Lower leg skin (tissue), 4 donors: Measurements from ENCODE around the gene RIIAD1. TPM values are rescaled to one million over a fixed set of nuclear protein-coding genes. Genes with fewer than 3 reads are reported as not detected.

ENCODE experiments used
- DNase-seq, 2 donors: peaks; one replicate each; pipeline ENCODE4 v3.0.0-alpha.2; 2019; ENCODE audit warnings: low spot score in 2 of 2
- H3K4me3 ChIP-seq: fragments of 200-600 bp; sonication (generic); 2 replicates; pipeline ENCODE4 v1.5.1; 2017; ENCODE audit warnings: mild to moderate bottlenecking, low read depth; ENCODE audit not compliant: poor library complexity, severe bottlenecking
- CTCF ChIP-seq, 3 donors: fragments of 450-650 bp; IDR thresholded peaks; one replicate each; pipeline ENCODE4 v1.5.1; 2016; ENCODE audit warnings: antibody characterized with exemption in 3 of 3, mild to moderate bottlenecking in 3 of 3, moderate library complexity in 2 of 3
- POLR2A ChIP-seq, 2 donors: fragments of 450-650 bp; IDR thresholded peaks; one replicate each; pipeline ENCODE4 v1.6.1; 2016 to 2017; ENCODE audit warnings: antibody characterized with exemption in 2 of 2, mild to moderate bottlenecking in 1 of 2, moderate library complexity in 1 of 2
- WGBS, 2 donors: methylation state at CpG; one replicate each; pipeline ENCODE4 v1.1.5; 2018; 5-methylcytosine and 5-hydroxymethylcytosine counted together
- intact Hi-C: fragments of 100-400 bp; cut with DNase I; formaldehyde crosslinking; loops from one replicate; pipeline ENCODE4 v1.15.0; 2023; ENCODE audit warnings: low total_unique reads
- total RNA-seq, 4 donors: library from RNA; depleted of rRNA; stranded (reverse); fragments of >200 nt; gene quantifications; one replicate each; pipeline ENCODE4 v1.1.0, GENCODE V29; 2016

The RIIAD1 gene
- total RNA-seq, 4 donors from 2014 or later, result not detected

DNA sequence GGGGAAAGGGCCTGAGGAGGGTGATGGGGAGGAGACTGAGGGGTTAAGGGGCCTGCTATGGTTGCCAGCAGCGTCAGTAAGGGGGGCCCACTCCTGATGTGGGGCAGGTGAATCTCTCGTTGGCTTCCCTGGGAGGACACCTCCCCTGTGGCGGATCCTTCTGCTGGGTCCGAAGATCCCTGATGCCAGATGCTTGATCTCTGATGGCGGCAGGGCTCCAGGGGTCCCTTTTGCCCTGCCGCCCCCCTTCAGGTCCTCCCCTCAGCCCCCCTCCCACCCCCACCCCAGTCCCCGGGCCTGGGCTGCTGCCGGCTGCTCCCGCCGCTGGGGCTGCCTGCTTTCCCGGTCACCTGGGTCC is 4.9 kb upstream of the RIIAD1 start:
- H3K4me3 ChIP-seq, result no peak overlapping the region
- TF ChIP-seq POLR2A (IDR thresholded peaks at IDR 0.05) (no peak), CTCF (IDR thresholded peaks at IDR 0.05) (no peak)
- 10 to 18% methylated on average over 5 to 8 of the region's 11 CpGs for whole genome bisulfite sequencing, 2 donors
- DNase-seq, result no peak
- intact Hi-C loops, result no loop called here

GRCh38 chr1:151716771-151717631 is 4.3 kb upstream of the RIIAD1 start, which contains the start of gene CELF3:
Gene CELF3 (minus strand): TSS chr1:151716803. CDS start chr1:151716020, 783 bp downstream.
- no peak within 1 kb of the TSS for H3K4me3 ChIP-seq
- 12 to 13% methylated on average over 27 of the region's 27 CpGs for WGBS, 2 donors
- DNase-seq, result no peak
- TF ChIP-seq POLR2A (IDR thresholded peaks at IDR 0.05) (no peak), CTCF (IDR thresholded peaks at IDR 0.05) (no peak)
- intact Hi-C loops, result no loop called here

DNA sequence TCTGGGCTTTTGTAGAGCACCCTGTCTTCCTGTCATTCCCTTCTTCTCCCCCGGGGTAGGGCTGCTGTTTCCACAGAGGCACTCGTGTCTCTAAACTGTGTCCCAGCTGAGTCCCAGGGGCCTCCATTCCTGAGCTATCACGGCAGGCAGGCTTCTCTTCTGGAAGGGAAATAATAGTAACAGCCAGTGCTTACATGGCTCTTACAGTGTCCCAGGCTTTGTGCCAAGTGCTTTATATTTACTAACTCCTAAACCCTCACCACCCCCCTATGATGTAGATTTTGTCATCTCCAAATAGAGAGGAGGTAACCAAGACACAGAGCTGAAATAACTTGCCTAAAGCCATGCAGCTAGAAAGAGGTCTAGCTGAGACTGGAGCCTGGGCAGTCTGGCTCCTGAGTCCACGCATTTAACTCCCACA is 3.3 kb upstream of the RIIAD1 start:
- H3K4me3 ChIP-seq, result no peak overlapping the region
- TF ChIP-seq CTCF (IDR thresholded peaks at IDR 0.05) (no peak), POLR2A (IDR thresholded peaks at IDR 0.05) (no peak)

DNA sequence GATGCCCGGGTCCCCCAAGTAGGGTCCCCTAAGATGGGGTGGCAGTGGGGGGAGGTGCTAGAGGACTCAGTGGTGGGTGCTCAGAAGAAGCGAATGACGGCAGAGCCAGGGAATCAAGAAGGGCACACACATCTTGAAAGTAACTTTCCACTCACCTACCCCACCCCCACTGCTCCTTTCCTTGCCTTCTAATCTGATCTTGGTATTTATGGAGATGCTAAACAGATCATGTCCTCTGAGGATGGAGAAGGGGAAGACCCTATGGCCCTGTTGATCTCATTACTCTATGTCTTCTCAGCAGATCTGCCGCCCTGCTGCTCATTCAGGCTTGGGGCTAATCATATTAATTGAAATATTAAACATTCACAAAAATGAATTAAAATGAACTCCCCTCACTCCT is 2.7 kb upstream of the RIIAD1 start:
- no peak for DNase-seq
- H3K4me3 ChIP-seq, result no peak overlapping the region
- 81 to 84% methylated on average over 4 of the region's 4 CpGs for WGBS, 2 donors
- TF ChIP-seq CTCF (IDR thresholded peaks at IDR 0.05), result no peak
- TF ChIP-seq POLR2A (IDR thresholded peaks at IDR 0.05), result no peak
- intact Hi-C loops, result no loop called here

More for the DNA sequence above, 3.3 kb upstream of the RIIAD1 start:
- DNase-seq, result no peak
- WGBS, 2 donors, result 40 to 52% methylated on average over 4 of the region's 4 CpGs
- intact Hi-C loops, result no loop called here

DNA sequence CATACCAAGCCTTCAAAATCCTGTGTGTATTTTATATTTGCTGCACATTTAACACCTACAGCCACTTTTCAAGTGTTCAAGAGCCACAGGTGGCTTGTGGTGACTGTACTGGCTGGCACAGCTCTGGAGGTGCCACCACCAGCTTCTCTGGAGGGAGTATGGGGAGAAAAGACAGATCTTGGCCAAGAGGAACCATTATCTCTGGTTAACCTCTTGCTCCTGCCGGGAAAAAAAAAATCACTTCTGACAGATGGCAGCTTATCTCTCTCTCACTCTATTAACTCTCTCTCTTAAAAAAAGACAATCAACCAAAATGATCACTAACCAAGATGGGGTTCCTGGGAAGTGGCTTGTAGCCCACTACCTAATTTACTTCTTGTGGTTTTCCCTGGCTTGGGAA is 1.2 kb upstream of the RIIAD1 start:
- H3K4me3 ChIP-seq, result no peak overlapping the region
- DNase-seq, result no peak
- TF ChIP-seq POLR2A (IDR thresholded peaks at IDR 0.05), result no peak
- no peak for TF ChIP-seq CTCF (IDR thresholded peaks at IDR 0.05)
- 43% methylated on average over 1 of the region's 1 CpG for WGBS, 2 donors
- intact Hi-C loops, result no loop called here
